Measurements from ENCODE around the gene SPATA1. TPM values are rescaled to one million over a fixed set of nuclear protein-coding genes. Genes with fewer than 3 reads are reported as not detected.
A peak's percentile ranks its signal among the peaks of the same experiment; 100 is the strongest.

SPATA1 gene
- 6.4 and 8.6 TPM in 2 replicates for total RNA-seq
- total RNA-seq (2013), result 4.1 TPM
- polyA plus RNA-seq, result 0.73 and 1.2 TPM in 2 replicates
- not detected in 2 replicates for polyA minus RNA-seq

- peaks cover 45% of the 10 kb centered on the region for H3K79me2 ChIP-seq (ENCODE audit: control insufficient read depth, insufficient read depth, low read length)
- H3K27ac ChIP-seq (ENCODE audit: low read length in 2 of 2), result peak within 1 kb of the TSS; percentile 82 to 89
Measured at GRCh38 chr1:84506002-84506728, at the start of gene SPATA1, which contains the start of gene GNG5. TSS of gene SPATA1 (plus strand) at chr1:84506386. CDS start at chr1:84516360, 9,974 bp downstream. TSS of gene GNG5 (minus strand) at chr1:84506581. CDS start at chr1:84506091, 490 bp downstream.

More at GRCh38 chr1:84506002-84506728, at the start of gene SPATA1, which contains the start of gene GNG5:
- H3K27me3 ChIP-seq (replicated peaks in 1 of 4; ENCODE audit: control extremely low read depth in 1 of 4, control insufficient read depth in 3 of 4, insufficient read depth in 4 of 4, low read length in 3 of 4), result no peaks in the 10 kb centered on the region
- H3K4me3 ChIP-seq (ENCODE audit: control extremely low read depth in 1 of 5, extremely low read depth in 1 of 5, insufficient read depth in 1 of 5, low read depth in 2 of 5, low read length in 4 of 5), result peak within 1 kb of the TSS; percentile 82 to 98 (median 90)
- Mint-ChIP-seq H3K4me1 (peaks cover 35% of the 10 kb centered on the region), H3K9me3 (ENCODE audit: insufficient read depth) (no peaks in the 10 kb centered on the region), H3K27me3 (no peaks in the 10 kb centered on the region), H3K4me3 (peak within 1 kb of the TSS; percentile 95), H3K27ac (peak within 1 kb of the TSS; percentile 98)
- ChIA-PET CTCF (interaction anchor here (0.5 to 2.2 kb wide), 8 partner anchors 11 to 758 kb away, joined by 3 to 11 read pairs (median 4); partner anchors contain the start of gene CTBS), POLR2A (interaction anchor here (0.9 to 2.7 kb wide), 6 partner anchors 26 to 770 kb away, joined by 3 to 41 read pairs (median 7); partner anchors contain the start of genes BCL10, CTBS, PRKACB and RPF1)
- DNase-seq (peak; percentile 98), ATAC-seq (ENCODE audit: low read depth) (peak; percentile 88)
- peaks cover 0 to 7% (median 0%) of the 10 kb centered on the region in 3 donors for H3K9me3 ChIP-seq (ENCODE audit: control extremely low read depth in 1 of 3, control insufficient read depth in 2 of 3, insufficient read depth in 1 of 3, low read length in 2 of 3)
- peaks cover 7% of the 10 kb centered on the region for H4K20me1 ChIP-seq (ENCODE audit: control insufficient read depth, insufficient read depth, low read length, poor library complexity, severe bottlenecking)
- H3K36me3 ChIP-seq (replicated peaks in 1 of 2; ENCODE audit: control extremely low read depth in 1 of 2, control insufficient read depth in 1 of 2, extremely low read depth in 1 of 2, insufficient read depth in 2 of 2, low read length in 1 of 2), result peaks cover 0 to 2% of the 10 kb centered on the region in 2 experiments
- intact Hi-C loops (cut with micrococcal nuclease), result loop anchor here (1.0 to 10.0 kb wide), 11 partner anchors 27 to 771 kb away; partner anchors contain the start of genes BCL10, CTBS, PRKACB and RPF1
- H3K4me1 ChIP-seq (ENCODE audit: control insufficient read depth in 2 of 2, insufficient read depth in 2 of 2, low read length in 2 of 2), result peaks cover 23 to 27% of the 10 kb centered on the region in 2 donors
- TF ChIP-seq CTCF (IDR thresholded peaks at IDR 0.05) (no peak), EZH2 (IDR thresholded peaks at IDR 0.05; ENCODE audit: borderline replicate concordance, insufficient read depth, low read depth, low read length, poor library complexity, severe bottlenecking) (no peak)
- H2AFZ ChIP-seq (ENCODE audit: insufficient read depth, low read depth, low read length, poor library complexity, severe bottlenecking), result peak within 1 kb of the TSS; percentile 84
- 1% methylated on average over 55 of the region's 60 CpGs for WGBS (ENCODE audit: insufficient coverage)
- peak within 1 kb of the TSS; percentile 84 for H3K4me2 ChIP-seq (replicated peaks; ENCODE audit: low read depth, low read length, poor library complexity, severe bottlenecking)
- H3K9ac ChIP-seq (ENCODE audit: low read length), result peak within 1 kb of the TSS; percentile 73

Measured in B cell (primary cell).